ENCODE measurements around the gene PLSCR3.

Gene PLSCR3

GRCh38 chr17:7380855-7381683 lies 13.3 kb downstream of the PLSCR3 start, which contains the start of gene TNK1:
TSS of gene TNK1 (plus strand) at chr17:7381089. CDS start at chr17:7382927, 1,838 bp downstream.
- TF ChIP-seq CTCF (IDR thresholded peaks at IDR 0.05; ENCODE audit: low read length) (no peak), EZH2 (IDR thresholded peaks at IDR 0.05; ENCODE audit: borderline replicate concordance, low read length) (no peak)
- no peak within 1 kb of the TSS for H2AFZ ChIP-seq (ENCODE audit: low read length)
- peaks cover 8% of the 10 kb centered on the region; the same call in 1 of the 2 replicates for H3K27me3 ChIP-seq (ENCODE audit: insufficient read depth, low read length)
- no peaks in the 10 kb centered on the region for H4K20me1 ChIP-seq (ENCODE audit: insufficient read depth, low read length)
- H3F3A ChIP-seq (ENCODE audit: insufficient read depth, low read length): no peaks in the 10 kb centered on the region
- no peak within 1 kb of the TSS for H3K4me2 ChIP-seq (ENCODE audit: low read length)
- no peak within 1 kb of the TSS for H3K4me3 ChIP-seq (ENCODE audit: low read depth, low read length, poor library complexity, severe bottlenecking)
- H3K79me2 ChIP-seq (ENCODE audit: insufficient read depth, low read length): no peaks in the 10 kb centered on the region
- no peak within 1 kb of the TSS for H3K27ac ChIP-seq (ENCODE audit: low read depth, low read length, poor library complexity, severe bottlenecking)
- peaks cover 9% of the 10 kb centered on the region for H3K9me3 ChIP-seq (ENCODE audit: low read length)
- no peaks in the 10 kb centered on the region for H3K36me3 ChIP-seq (ENCODE audit: insufficient read depth, low read length)
- H3K9me2 ChIP-seq (ENCODE audit: low read depth, low read length): no peaks in the 10 kb centered on the region
- H3K9ac ChIP-seq (ENCODE audit: low read length): no peak within 1 kb of the TSS
- peaks cover 18% of the 10 kb centered on the region for H3K4me1 ChIP-seq (ENCODE audit: insufficient read depth, low read length, severe bottlenecking)

- peaks cover 8% of the 10 kb centered on the region; the same call in 1 of the 2 replicates for H3K27me3 ChIP-seq (ENCODE audit: insufficient read depth, low read length)
- TF ChIP-seq EZH2 (IDR thresholded peaks at IDR 0.05; ENCODE audit: borderline replicate concordance, low read length) (no peak), CTCF (IDR thresholded peaks at IDR 0.05; ENCODE audit: low read length) (no peak)
- no peak overlapping the region for H3K9ac ChIP-seq (ENCODE audit: low read length)
- no peak overlapping the region for H3K4me3 ChIP-seq (ENCODE audit: low read depth, low read length, poor library complexity, severe bottlenecking)
- no peaks in the 10 kb centered on the region for H3K9me2 ChIP-seq (ENCODE audit: low read depth, low read length)
- H3F3A ChIP-seq (ENCODE audit: insufficient read depth, low read length): no peaks in the 10 kb centered on the region
- H3K9me3 ChIP-seq (ENCODE audit: low read length): peaks cover 9% of the 10 kb centered on the region
- no peaks in the 10 kb centered on the region for H3K36me3 ChIP-seq (ENCODE audit: insufficient read depth, low read length)
- H4K20me1 ChIP-seq (ENCODE audit: insufficient read depth, low read length): no peaks in the 10 kb centered on the region
- H2AFZ ChIP-seq (ENCODE audit: low read length): no peak overlapping the region
- no peak overlapping the region for H3K27ac ChIP-seq (ENCODE audit: low read depth, low read length, poor library complexity, severe bottlenecking)
- H3K4me2 ChIP-seq (ENCODE audit: low read length): no peak overlapping the region
- peaks cover 18% of the 10 kb centered on the region for H3K4me1 ChIP-seq (ENCODE audit: insufficient read depth, low read length, severe bottlenecking)
- no peaks in the 10 kb centered on the region for H3K79me2 ChIP-seq (ENCODE audit: insufficient read depth, low read length)
These were observed 14.0 kb downstream of the PLSCR3 start for GRCh38 chr17:7380321-7380720.

- H3K9me2 ChIP-seq (ENCODE audit: low read depth, low read length): no peaks in the 10 kb centered on the region
- H3K4me2 ChIP-seq (ENCODE audit: low read length): no peak overlapping the region
- TF ChIP-seq CTCF (IDR thresholded peaks at IDR 0.05; ENCODE audit: low read length) (no peak), EZH2 (IDR thresholded peaks at IDR 0.05; ENCODE audit: borderline replicate concordance, low read length) (no peak)
These were observed 15.2 kb downstream of the PLSCR3 start for GRCh38 chr17:7379134-7379533.

More at GRCh38 chr17:7379134-7379533, 15.2 kb downstream of the PLSCR3 start:
- Histone ChIP-seq H3K9ac (ENCODE audit: low read length) (no peak overlapping the region), H3K9me3 (ENCODE audit: low read length) (peaks cover 9% of the 10 kb centered on the region), H3K4me3 (ENCODE audit: low read depth, low read length, poor library complexity, severe bottlenecking) (no peak overlapping the region), H3K27ac (ENCODE audit: low read depth, low read length, poor library complexity, severe bottlenecking) (no peak overlapping the region), H3K4me1 (ENCODE audit: insufficient read depth, low read length, severe bottlenecking) (peaks cover 8% of the 10 kb centered on the region), H3K27me3 (ENCODE audit: insufficient read depth, low read length) (peaks cover 8% of the 10 kb centered on the region; the same call in 1 of the 2 replicates), H3F3A (ENCODE audit: insufficient read depth, low read length) (no peaks in the 10 kb centered on the region), H3K79me2 (ENCODE audit: insufficient read depth, low read length) (no peaks in the 10 kb centered on the region), H4K20me1 (ENCODE audit: insufficient read depth, low read length) (no peaks in the 10 kb centered on the region), H3K36me3 (ENCODE audit: insufficient read depth, low read length) (no peaks in the 10 kb centered on the region), H2AFZ (ENCODE audit: low read length) (no peak overlapping the region)

All from OCI-LY1 (cell line).